Uterus (tissue), 4 donors: ENCODE data around the gene NUDT4. TPM values are rescaled to one million over a fixed set of nuclear protein-coding genes. Genes with fewer than 3 reads are reported as not detected.

Source experiments
- DNase-seq, 2 donors: peaks; one replicate each; pipeline ENCODE4 v3.0.0-alpha.2; 2019 to 2020
- H3K27ac ChIP-seq, 2 donors: fragments of 200-600 bp; sonication (generic); 1 replicate in 1 of 2; 2 replicates in 1 of 2; pipeline ENCODE4 v1.5.1; 2016 to 2018
- H3K27me3 ChIP-seq, 2 donors: fragments of 200-600 bp; sonication (generic); one replicate each; pipeline ENCODE4 v1.5.1; 2018 to 2019; ENCODE audit warnings: control low read depth in 1 of 2
- H3K36me3 ChIP-seq, 2 donors: fragments of 200-600 bp; sonication (generic); one replicate each; pipeline ENCODE4 v1.5.1; 2019; ENCODE audit warnings: control low read depth in 1 of 2
- H3K4me1 ChIP-seq, 2 donors: fragments of 200-600 bp; sonication (generic); one replicate each; pipeline ENCODE4 v1.5.1; 2018 to 2019; ENCODE audit warnings: control low read depth in 1 of 2
- H3K4me3 ChIP-seq, 2 donors: fragments of 200-600 bp; sonication (generic); 1 replicate in 1 of 2; 2 replicates in 1 of 2; pipeline ENCODE4 v1.5.1; 2018 to 2019; ENCODE audit warnings: mild to moderate bottlenecking in 1 of 2
- H3K9me3 ChIP-seq, 2 donors: fragments of 200-600 bp; sonication (generic); one replicate each; pipeline ENCODE4 v1.5.1; 2019; ENCODE audit warnings: control low read depth in 1 of 2
- POLR2A ChIP-seq, 2 donors: fragments of 450-650 bp; IDR thresholded peaks; one replicate each; pipeline ENCODE4 v1.6.1; 2016; ENCODE audit warnings: antibody characterized with exemption in 2 of 2, mild to moderate bottlenecking in 1 of 2, moderate library complexity in 1 of 2
- intact Hi-C: fragments of 100-400 bp; cut with DNase I; formaldehyde crosslinking; loops from one replicate; pipeline ENCODE4 v1.15.1; 2023; ENCODE audit warnings: low total_unique reads
- total RNA-seq, 4 donors: library from RNA; depleted of rRNA in 3 of 4; stranded (reverse); fragments of >200 nt in 3 of 4; gene quantifications; one replicate each; pipeline versions ENCODE4 v1.1.0 to v1.2.4, GENCODE V29; 2014 to 2023
- TF ChIP-seq, protein P1 (sequence below), 4 experiments: fragments of 200-600 bp in 2 of 4; fragments of 450-650 bp in 2 of 4; sonication (generic) in 2 of 4; IDR thresholded peaks; one replicate each; pipeline ENCODE4 v1.5.1; 2016 to 2019; ENCODE audit warnings: antibody characterized with exemption in 4 of 4, mild to moderate bottlenecking in 2 of 4, moderate library complexity in 1 of 4
- donor health status: DM: yes; HTN: yes; CAD: no.

The NUDT4 gene
- total RNA-seq, 4 donors from 2014 or later = 15.1 to 107 (median 52.8) TPM

DNA sequence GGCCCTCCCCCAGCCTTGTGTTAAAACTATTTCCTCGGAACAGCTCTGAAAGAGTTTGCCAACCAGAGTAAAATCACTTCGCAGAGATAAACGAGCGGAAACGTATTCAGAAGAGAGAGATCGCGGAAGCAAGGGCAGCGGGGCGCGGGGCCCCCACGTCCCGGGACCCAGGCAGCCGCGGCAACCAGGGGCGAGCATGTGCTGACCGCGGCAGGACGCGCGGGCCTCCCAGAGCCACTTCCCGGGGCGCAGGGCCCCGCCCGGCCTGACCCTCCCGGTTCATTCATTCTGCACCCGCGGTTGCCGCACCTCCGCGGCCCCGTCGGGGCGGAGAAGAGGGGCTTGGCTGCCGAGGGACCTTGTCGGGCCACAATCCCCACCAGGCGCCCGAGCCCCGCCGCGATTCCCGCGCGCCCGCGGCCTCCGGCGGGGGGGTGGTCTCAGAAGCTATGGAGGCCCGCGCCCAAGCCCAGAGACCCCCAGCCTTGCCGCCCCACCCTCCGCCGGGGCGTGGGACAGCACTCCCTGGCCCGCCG lies 63.4 kb downstream of the NUDT4 start:
- peak; percentile 18 to 42 for DNase-seq
- Histone ChIP-seq H3K4me3 (peak overlapping the region; percentile 58 to 100), H3K27ac (peak overlapping the region; percentile 84 to 97), H3K27me3 (no peaks in the 10 kb centered on the region), H3K36me3 (no peaks in the 10 kb centered on the region), H3K9me3 (no peaks in the 10 kb centered on the region), H3K4me1 (peaks cover 0 to 9% of the 10 kb centered on the region in 2 donors)
- TF ChIP-seq, protein P1, sequence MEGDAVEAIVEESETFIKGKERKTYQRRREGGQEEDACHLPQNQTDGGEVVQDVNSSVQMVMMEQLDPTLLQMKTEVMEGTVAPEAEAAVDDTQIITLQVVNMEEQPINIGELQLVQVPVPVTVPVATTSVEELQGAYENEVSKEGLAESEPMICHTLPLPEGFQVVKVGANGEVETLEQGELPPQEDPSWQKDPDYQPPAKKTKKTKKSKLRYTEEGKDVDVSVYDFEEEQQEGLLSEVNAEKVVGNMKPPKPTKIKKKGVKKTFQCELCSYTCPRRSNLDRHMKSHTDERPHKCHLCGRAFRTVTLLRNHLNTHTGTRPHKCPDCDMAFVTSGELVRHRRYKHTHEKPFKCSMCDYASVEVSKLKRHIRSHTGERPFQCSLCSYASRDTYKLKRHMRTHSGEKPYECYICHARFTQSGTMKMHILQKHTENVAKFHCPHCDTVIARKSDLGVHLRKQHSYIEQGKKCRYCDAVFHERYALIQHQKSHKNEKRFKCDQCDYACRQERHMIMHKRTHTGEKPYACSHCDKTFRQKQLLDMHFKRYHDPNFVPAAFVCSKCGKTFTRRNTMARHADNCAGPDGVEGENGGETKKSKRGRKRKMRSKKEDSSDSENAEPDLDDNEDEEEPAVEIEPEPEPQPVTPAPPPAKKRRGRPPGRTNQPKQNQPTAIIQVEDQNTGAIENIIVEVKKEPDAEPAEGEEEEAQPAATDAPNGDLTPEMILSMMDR (IDR thresholded peaks at IDR 0.05) = no peak
- no peak for TF ChIP-seq POLR2A (IDR thresholded peaks at IDR 0.05)
- intact Hi-C loops = no loop called here

DNA sequence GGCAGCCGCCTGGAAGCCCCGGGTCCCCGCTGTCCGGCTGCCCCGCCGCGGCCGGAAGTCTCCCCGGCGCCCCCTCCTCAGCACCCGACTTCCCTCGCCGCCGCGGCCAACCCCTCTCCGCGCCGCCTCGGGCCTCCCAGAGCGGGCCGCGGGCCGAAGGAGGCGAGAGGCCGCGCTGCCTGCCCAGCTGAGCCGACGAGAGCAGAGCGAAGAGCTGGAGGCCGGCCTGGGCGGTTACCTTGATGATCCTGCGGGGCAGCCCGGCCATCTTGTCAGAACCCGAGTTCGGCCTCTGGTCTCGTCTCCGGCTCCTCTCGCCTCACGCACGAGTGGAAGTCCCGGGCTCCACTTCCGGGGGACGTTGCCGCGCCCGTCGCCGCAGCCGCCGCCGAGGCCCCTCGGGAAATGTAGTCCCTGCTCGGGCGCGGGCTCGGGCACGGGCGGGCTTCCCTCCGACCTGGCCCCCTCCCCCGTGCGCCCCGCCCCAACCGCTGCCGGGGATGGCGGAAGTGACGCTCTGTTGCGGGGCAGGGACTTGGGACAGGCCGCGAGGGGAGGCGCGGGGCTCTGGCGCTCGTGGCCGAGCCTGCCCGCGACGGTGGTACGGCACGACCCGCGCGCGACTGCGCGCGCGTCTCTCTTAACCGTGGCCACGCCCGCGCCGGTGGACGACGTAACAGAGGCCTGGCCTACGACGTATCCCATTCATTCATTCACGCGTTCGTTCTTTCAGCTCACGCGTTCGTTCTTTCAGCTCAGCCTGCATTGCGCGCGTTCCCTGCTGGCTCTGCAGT lies 64.1 kb downstream of the NUDT4 start, which contains the start of gene UBE2N:
UBE2N (minus strand) TSS at position 331 of the 794 bp plus-strand sequence; CDS start at position 268, 63 bp downstream.
- Histone ChIP-seq H3K27ac (peak within 1 kb of the TSS; percentile 84 to 97), H3K4me3 (peak within 1 kb of the TSS; percentile 58 to 100), H3K9me3 (no peaks in the 10 kb centered on the region), H3K36me3 (no peaks in the 10 kb centered on the region), H3K27me3 (no peaks in the 10 kb centered on the region), H3K4me1 (peaks cover 0 to 9% of the 10 kb centered on the region in 2 donors)
- intact Hi-C loops = no loop called here
- peak; percentile 33 to 78 for TF ChIP-seq POLR2A (IDR thresholded peaks at IDR 0.05)
- TF ChIP-seq, protein P1 (IDR thresholded peaks at IDR 0.05) = peak in 2 of 4 experiments; percentile 6 to 29
- peak; percentile 94 to 96 for DNase-seq

DNA sequence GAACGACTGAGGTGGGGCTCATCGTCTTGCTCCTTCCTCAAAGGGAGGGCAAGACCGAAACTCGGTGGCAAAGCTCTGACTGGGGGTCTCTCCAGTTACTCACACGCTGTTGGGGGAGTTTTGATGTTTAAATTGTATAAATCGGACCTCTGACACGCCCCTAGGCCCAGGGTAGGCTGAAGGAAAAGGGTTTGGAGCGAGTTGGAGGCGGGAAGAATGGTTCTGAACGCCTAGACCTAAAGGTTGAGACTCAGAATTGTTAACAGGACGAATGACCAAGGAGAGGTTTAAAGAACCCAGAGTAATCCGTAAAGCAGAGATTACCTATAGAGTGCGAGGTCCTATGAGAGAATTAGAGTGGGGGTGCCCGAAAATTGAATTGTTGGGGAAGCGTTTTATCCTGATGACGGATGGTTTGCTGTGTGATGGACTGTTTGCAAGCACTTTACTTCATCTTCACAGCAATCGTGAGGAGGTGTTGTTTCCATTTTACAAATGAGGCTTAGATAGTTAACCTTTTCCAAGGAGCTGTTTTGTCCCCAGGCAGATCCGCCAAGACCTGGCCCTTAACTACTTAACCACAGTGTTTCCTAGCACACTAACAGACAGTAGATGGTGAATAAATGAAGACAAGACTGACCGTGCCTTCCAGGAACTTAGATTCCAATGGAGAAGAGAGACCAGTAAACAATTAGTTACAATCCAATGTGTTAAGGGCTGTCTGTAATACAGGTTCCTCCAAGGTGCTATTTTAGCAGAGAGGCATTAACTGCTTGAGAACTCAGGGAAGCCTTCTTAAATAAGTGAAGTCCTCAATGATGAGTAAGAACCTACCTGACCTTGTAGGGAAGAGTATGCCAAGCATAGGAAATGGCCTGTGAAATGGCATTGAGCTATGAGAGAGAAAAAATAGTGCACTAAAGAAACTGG lies 65.0 kb downstream of the NUDT4 start:
- intact Hi-C loops = no loop called here
- TF ChIP-seq POLR2A (IDR thresholded peaks at IDR 0.05) = no peak
- TF ChIP-seq, protein P1 (IDR thresholded peaks at IDR 0.05) = no peak
- DNase-seq = no peak

DNA sequence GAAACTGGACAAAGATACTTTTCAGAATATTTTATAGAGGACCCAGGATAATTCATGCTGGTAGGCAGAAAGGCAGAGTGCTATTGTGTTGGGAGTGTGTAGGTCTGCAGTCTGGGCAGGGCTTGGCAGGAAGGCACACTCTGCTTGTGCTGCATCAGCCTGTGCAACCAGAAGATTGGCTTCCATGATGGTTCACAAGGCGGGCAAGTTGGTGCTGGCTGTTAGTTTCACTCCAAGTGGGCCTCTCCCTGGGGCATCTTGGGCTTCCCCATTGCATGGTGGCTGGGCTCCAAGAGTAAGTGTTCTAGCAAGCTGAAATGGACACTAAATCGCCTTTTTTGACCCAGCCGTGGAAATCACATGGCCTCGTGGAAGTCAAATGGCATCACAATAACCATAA lies 65.9 kb downstream of the NUDT4 start:
- peaks cover 0 to 9% of the 10 kb centered on the region in 2 donors for H3K4me1 ChIP-seq
- intact Hi-C loops = no loop called here

More for the DNA sequence above, 65.0 kb downstream of the NUDT4 start:
- Histone ChIP-seq H3K27me3 (no peaks in the 10 kb centered on the region), H3K4me3 (peak overlapping the region; percentile 58 to 100), H3K4me1 (peaks cover 0 to 9% of the 10 kb centered on the region in 2 donors), H3K27ac (peak overlapping the region; percentile 84 to 97), H3K36me3 (no peaks in the 10 kb centered on the region), H3K9me3 (no peaks in the 10 kb centered on the region)

More for the DNA sequence above, 65.9 kb downstream of the NUDT4 start:
- no peak for DNase-seq
- Histone ChIP-seq H3K27me3 (no peaks in the 10 kb centered on the region), H3K9me3 (no peaks in the 10 kb centered on the region), H3K36me3 (no peaks in the 10 kb centered on the region), H3K4me3 (no peak overlapping the region), H3K27ac (no peak overlapping the region)
- TF ChIP-seq, protein P1 (IDR thresholded peaks at IDR 0.05) = no peak
- TF ChIP-seq POLR2A (IDR thresholded peaks at IDR 0.05) = no peak
